GM13977 (cell line): ENCODE results near the gene CLBA1.

Experiments
- DNase-seq: peaks from one replicate; pipeline ENCODE4 v3.0.0; 2012; ENCODE audit warnings: low spot score
- CTCF ChIP-seq: IDR thresholded peaks from 2 replicates; pipeline ENCODE4 v1.5.1; 2012; ENCODE audit warnings: mild to moderate bottlenecking, control low read depth; ENCODE audit not compliant: insufficient read depth; ENCODE audit errors: extremely low read depth, missing control alignments
- in situ Hi-C: fragments of 300-500 bp; cut with MboI; formaldehyde crosslinking; loops from one replicate; pipeline ENCODE4 v1.12.0; 2022; ENCODE audit warnings: low sequenced_read_pairs, low pct_unique_long_range_greater_than_20kb, mixed read lengths, inconsistent platforms; ENCODE audit not compliant: unreplicated experiment

The CLBA1 gene

DNA sequence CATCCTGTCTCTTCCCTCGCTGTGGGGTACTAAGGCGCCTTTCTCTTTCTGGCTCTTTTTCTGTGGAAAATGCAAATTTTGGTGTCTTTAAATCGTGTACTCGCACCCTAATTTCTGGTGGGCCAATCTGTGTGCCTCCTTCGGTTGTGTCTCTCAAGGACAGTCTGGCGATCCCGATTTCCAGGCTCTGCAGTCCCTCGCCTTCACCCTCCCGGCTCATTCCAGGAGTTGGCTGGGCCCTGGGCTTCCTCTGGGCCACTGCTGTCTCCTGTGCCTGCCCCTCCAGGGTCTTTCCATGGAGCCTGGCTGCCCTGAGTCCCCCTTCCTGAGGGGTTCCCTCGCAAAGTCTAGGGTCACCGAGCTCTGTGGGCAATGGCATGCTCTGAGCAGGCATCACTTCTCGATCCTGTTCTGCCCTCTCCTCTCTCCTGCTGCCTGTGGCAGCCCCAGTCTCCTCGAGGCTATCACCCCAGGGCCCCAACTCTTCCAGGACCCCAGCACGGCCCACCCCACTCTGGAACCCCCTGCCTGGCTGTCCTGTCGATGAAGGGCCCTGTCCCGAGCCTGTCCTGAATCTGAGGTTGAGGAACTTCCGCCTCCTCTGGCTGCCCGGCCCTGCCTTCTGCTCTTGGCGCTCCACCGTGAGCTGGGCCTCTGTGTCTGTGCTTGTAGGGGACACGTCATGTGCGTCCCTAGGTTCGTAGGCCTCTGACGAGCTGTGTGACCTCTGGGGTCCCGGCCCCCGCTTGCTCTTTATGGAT is 31.5 kb upstream of the CLBA1 start:
- in situ Hi-C loops: no loop called here
- no peak for TF ChIP-seq CTCF
- DNase-seq: no peak

DNA sequence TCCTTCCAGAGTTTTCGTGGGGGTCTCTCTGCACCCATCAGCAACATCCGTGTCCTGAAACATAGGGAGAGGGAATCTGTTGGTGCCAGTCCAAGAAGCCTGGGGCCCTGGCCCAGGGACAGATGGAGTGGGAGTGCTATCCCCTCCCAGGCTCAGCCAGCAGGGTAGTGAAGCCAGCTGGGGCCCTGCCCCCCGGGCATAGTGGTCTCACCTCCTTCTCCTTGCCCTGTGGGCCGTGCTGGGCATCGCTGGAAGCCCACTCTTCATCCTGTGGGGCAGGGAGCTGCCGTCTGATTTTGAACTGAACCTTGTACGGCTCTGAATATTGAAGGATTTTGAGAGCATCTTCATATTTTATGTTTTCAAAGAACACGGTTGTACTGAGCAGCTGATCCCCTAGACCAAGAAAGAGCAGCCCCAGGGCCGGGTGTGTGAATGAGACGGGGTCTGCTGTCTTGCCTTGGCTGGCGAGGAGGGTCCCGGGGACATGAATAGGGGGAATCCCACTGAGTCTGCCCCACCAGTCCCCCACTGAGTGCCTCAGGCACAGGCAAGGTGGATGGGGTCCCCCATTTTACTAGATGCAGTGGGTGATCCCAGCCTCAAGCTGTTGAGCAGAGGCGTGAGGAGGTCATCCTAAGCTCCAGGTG is 30.7 kb upstream of the CLBA1 start:
- TF ChIP-seq CTCF: no peak
- in situ Hi-C loops: no loop called here

GRCh38 chr14:104955396-104955770 is 30.2 kb upstream of the CLBA1 start:
- in situ Hi-C loops: no loop called here
- DNase-seq: no peak
- no peak for TF ChIP-seq CTCF

More for the DNA sequence above, 30.7 kb upstream of the CLBA1 start:
- DNase-seq: no peak

- in situ Hi-C loops: no loop called here
- no peak for TF ChIP-seq CTCF
Observed at GRCh38 chr14:104956290-104956890, 29.2 kb upstream of the CLBA1 start.

GRCh38 chr14:104957146-104958113 is 28.2 kb upstream of the CLBA1 start:
- no peak for TF ChIP-seq CTCF
- DNase-seq: no peak
- in situ Hi-C loops: no loop called here

More at GRCh38 chr14:104956290-104956890, 29.2 kb upstream of the CLBA1 start:
- no peak for DNase-seq

DNA sequence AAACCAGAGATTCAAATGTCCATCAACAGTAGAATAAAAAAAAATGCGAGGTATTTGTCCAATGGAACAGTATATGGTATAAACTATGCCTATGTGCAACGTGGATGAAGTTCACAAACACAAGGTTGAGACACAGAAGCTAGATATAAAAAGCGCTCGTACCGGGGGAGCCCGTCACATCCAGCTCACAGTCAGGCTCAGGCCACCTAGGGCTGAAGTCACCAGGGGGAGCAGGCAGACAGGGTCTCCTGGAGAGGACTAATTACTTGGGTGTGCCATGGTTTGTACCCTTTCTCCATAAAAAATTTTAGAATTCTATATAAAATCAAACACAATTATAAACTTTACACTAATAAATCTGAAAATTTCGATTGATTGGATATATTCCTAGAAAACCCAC is 21.0 kb upstream of the CLBA1 start:
- TF ChIP-seq CTCF: no peak
- DNase-seq: no peak
- in situ Hi-C loops: no loop called here
